ACC112 (cell line): ENCODE measurements around the gene KRT76.

Experiments
- H2AFZ ChIP-seq: fragments of 200-600 bp; sonication (generic); one replicate; pipeline ENCODE4 v1.6.0; 2017; ENCODE audit warnings: antibody characterized with exemption, low read length; ENCODE audit not compliant: unreplicated experiment
- H3K27ac ChIP-seq: fragments of 200-600 bp; sonication (generic); 2 replicates; pipeline ENCODE4 v1.5.1; 2014; ENCODE audit warnings: low read depth, mild to moderate bottlenecking, antibody characterized with exemption, low read length, moderate library complexity
- H3K27me3 ChIP-seq: fragments of 200-600 bp; sonication (generic); 2 replicates; pipeline ENCODE4 v1.6.1; 2014; ENCODE audit warnings: mild to moderate bottlenecking, antibody characterized with exemption, low read length, moderate library complexity, mixed read lengths; ENCODE audit not compliant: insufficient read depth
- H3K36me3 ChIP-seq: fragments of 200-600 bp; sonication (generic); 2 replicates; pipeline ENCODE4 v1.6.1; 2016; ENCODE audit warnings: mild to moderate bottlenecking, antibody characterized with exemption, low read length, moderate library complexity, mixed read lengths; ENCODE audit not compliant: insufficient read depth
- H3K4me1 ChIP-seq: fragments of 200-600 bp; sonication (generic); one replicate; pipeline ENCODE4 v1.6.1; 2016; ENCODE audit warnings: low read length, mixed read lengths; ENCODE audit not compliant: insufficient read depth, unreplicated experiment, control insufficient read depth
- H3K4me3 ChIP-seq: fragments of 200-600 bp; sonication (generic); 2 replicates; pipeline ENCODE4 v1.5.1; 2014; ENCODE audit warnings: mild to moderate bottlenecking, low read depth, low read length
- H3K79me2 ChIP-seq: fragments of 200-600 bp; sonication (generic); one replicate; pipeline ENCODE4 v1.6.0; 2016; ENCODE audit warnings: low read length; ENCODE audit not compliant: control insufficient read depth, unreplicated experiment, insufficient read depth

KRT76 gene

GRCh38 chr12:52788192-52788875, 11.2 kb upstream of the KRT76 start:
- H3K27ac ChIP-seq: no peak overlapping the region
- H2AFZ ChIP-seq: no peak overlapping the region
- no peaks in the 10 kb centered on the region for H3K4me1 ChIP-seq
- peaks cover 92% of the 10 kb centered on the region for H3K27me3 ChIP-seq
- no peaks in the 10 kb centered on the region for H3K36me3 ChIP-seq
- H3K4me3 ChIP-seq: no peak overlapping the region
- no peaks in the 10 kb centered on the region for H3K79me2 ChIP-seq

GRCh38 chr12:52787324-52788191, 10.4 kb upstream of the KRT76 start:
- Histone ChIP-seq H2AFZ (no peak overlapping the region), H3K79me2 (no peaks in the 10 kb centered on the region), H3K27me3 (peaks cover 89% of the 10 kb centered on the region)

GRCh38 chr12:52784909-52785308, 7.8 kb upstream of the KRT76 start:
- Histone ChIP-seq H3K27ac (no peak overlapping the region), H3K4me1 (no peaks in the 10 kb centered on the region), H3K79me2 (no peaks in the 10 kb centered on the region), H3K27me3 (peaks cover 89% of the 10 kb centered on the region), H3K36me3 (no peaks in the 10 kb centered on the region), H3K4me3 (no peak overlapping the region), H2AFZ (no peak overlapping the region)

More at GRCh38 chr12:52787324-52788191, 10.4 kb upstream of the KRT76 start:
- Histone ChIP-seq H3K4me3 (no peak overlapping the region), H3K27ac (no peak overlapping the region), H3K4me1 (no peaks in the 10 kb centered on the region), H3K36me3 (no peaks in the 10 kb centered on the region)

GRCh38 chr12:52783563-52784316, 6.6 kb upstream of the KRT76 start:
- Histone ChIP-seq H3K27me3 (peaks cover 89% of the 10 kb centered on the region), H3K4me1 (no peaks in the 10 kb centered on the region), H3K27ac (no peak overlapping the region), H2AFZ (no peak overlapping the region), H3K4me3 (no peak overlapping the region), H3K79me2 (no peaks in the 10 kb centered on the region), H3K36me3 (no peaks in the 10 kb centered on the region)

GRCh38 chr12:52782502-52782901, 5.4 kb upstream of the KRT76 start:
- H3K27me3 ChIP-seq: peaks cover 89% of the 10 kb centered on the region
- H3K27ac ChIP-seq: no peak overlapping the region
- no peaks in the 10 kb centered on the region for H3K36me3 ChIP-seq
- no peak overlapping the region for H3K4me3 ChIP-seq
- H2AFZ ChIP-seq: no peak overlapping the region
- H3K4me1 ChIP-seq: no peaks in the 10 kb centered on the region
- H3K79me2 ChIP-seq: no peaks in the 10 kb centered on the region

GRCh38 chr12:52781399-52782082, 4.4 kb upstream of the KRT76 start:
- Histone ChIP-seq H3K27me3 (peaks cover 90% of the 10 kb centered on the region), H3K4me3 (no peak overlapping the region)

GRCh38 chr12:52779914-52780313, 2.8 kb upstream of the KRT76 start:
- no peaks in the 10 kb centered on the region for H3K36me3 ChIP-seq
- peaks cover 94% of the 10 kb centered on the region for H3K27me3 ChIP-seq
- no peak overlapping the region for H2AFZ ChIP-seq
- H3K79me2 ChIP-seq: no peaks in the 10 kb centered on the region
- no peaks in the 10 kb centered on the region for H3K4me1 ChIP-seq
- no peak overlapping the region for H3K4me3 ChIP-seq
- no peak overlapping the region for H3K27ac ChIP-seq

More at GRCh38 chr12:52781399-52782082, 4.4 kb upstream of the KRT76 start:
- Histone ChIP-seq H3K4me1 (no peaks in the 10 kb centered on the region), H3K36me3 (no peaks in the 10 kb centered on the region), H3K27ac (no peak overlapping the region), H2AFZ (no peak overlapping the region), H3K79me2 (no peaks in the 10 kb centered on the region)

- peaks cover 96% of the 10 kb centered on the region for H3K27me3 ChIP-seq
- no peaks in the 10 kb centered on the region for H3K36me3 ChIP-seq
- no peak overlapping the region for H3K4me3 ChIP-seq
- no peaks in the 10 kb centered on the region for H3K4me1 ChIP-seq
- H3K79me2 ChIP-seq: no peaks in the 10 kb centered on the region
- no peak overlapping the region for H2AFZ ChIP-seq
- H3K27ac ChIP-seq: no peak overlapping the region
Observed at GRCh38 chr12:52778833-52779232, 1.7 kb upstream of the KRT76 start.

GRCh38 chr12:52777566-52777965, 421 bp upstream of the KRT76 start:
- Histone ChIP-seq H3K27me3 (peaks cover 99% of the 10 kb centered on the region), H3K27ac (no peak overlapping the region), H3K4me1 (no peaks in the 10 kb centered on the region), H3K36me3 (no peaks in the 10 kb centered on the region), H2AFZ (no peak overlapping the region), H3K4me3 (no peak overlapping the region), H3K79me2 (no peaks in the 10 kb centered on the region)

- peaks cover 99% of the 10 kb centered on the region for H3K27me3 ChIP-seq
- no peaks in the 10 kb centered on the region for H3K79me2 ChIP-seq
- no peak overlapping the region for H3K27ac ChIP-seq
- H3K4me1 ChIP-seq: no peaks in the 10 kb centered on the region
- H3K36me3 ChIP-seq: no peaks in the 10 kb centered on the region
- no peak overlapping the region for H3K4me3 ChIP-seq
- no peak overlapping the region for H2AFZ ChIP-seq
Observed at GRCh38 chr12:52776435-52776834, 710 bp downstream of the KRT76 start.
